ENCODE measurements around the gene STAT5B. TPM values are rescaled to one million over a fixed set of nuclear protein-coding genes. Genes with fewer than 3 reads are reported as not detected.

STAT5B gene
- total and polyA plus RNA-seq, 9 of the 15 experiments (the other 6 are each of a cell fraction or from before 2014, with no cell fraction given), result 20.8 to 176 (median 92.4) TPM

DNA sequence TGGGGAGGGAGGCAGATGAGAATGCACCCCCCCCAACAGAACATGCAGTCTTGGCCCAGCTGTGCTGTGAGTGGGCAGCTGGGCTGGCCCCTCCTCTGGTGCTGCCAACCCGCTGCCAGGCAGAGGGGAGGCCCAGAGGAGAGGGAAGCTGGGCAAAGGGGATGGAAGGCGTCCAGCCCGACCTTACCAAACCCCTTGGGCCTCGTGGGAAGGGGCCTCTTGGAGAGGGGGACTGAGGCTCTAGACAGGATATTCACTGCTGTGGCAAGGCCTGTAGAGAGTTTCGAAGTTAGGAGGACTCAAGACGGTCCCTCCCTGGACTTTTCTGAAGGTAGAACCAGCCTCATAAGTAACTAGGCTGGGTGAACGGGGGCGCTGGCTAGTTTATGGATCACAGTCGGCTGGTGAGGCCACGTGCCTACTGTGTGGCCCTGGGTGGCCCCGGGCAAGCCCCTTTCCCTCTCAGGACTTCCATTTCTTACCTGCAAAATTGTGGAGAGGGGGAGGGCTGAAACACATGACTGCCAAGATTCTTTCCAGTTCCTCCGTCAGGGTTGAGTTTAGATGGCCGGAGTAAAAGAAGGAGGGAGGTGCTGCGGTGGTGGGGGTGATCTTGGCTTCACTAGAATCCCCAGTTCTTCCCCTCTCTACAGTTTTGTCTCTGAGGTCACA lies 11.2 kb upstream of the STAT5B start (continued):
- TF ChIP-seq, protein P1, sequence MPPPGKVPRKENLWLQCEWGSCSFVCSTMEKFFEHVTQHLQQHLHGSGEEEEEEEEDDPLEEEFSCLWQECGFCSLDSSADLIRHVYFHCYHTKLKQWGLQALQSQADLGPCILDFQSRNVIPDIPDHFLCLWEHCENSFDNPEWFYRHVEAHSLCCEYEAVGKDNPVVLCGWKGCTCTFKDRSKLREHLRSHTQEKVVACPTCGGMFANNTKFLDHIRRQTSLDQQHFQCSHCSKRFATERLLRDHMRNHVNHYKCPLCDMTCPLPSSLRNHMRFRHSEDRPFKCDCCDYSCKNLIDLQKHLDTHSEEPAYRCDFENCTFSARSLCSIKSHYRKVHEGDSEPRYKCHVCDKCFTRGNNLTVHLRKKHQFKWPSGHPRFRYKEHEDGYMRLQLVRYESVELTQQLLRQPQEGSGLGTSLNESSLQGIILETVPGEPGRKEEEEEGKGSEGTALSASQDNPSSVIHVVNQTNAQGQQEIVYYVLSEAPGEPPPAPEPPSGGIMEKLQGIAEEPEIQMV (tag; conservative IDR thresholded peaks at IDR 0.05; ENCODE audit: low read depth), result no peak
- no peak for TF ChIP-seq MAFG (tag; conservative IDR thresholded peaks at IDR 0.05)
- TF ChIP-seq, protein P2, sequence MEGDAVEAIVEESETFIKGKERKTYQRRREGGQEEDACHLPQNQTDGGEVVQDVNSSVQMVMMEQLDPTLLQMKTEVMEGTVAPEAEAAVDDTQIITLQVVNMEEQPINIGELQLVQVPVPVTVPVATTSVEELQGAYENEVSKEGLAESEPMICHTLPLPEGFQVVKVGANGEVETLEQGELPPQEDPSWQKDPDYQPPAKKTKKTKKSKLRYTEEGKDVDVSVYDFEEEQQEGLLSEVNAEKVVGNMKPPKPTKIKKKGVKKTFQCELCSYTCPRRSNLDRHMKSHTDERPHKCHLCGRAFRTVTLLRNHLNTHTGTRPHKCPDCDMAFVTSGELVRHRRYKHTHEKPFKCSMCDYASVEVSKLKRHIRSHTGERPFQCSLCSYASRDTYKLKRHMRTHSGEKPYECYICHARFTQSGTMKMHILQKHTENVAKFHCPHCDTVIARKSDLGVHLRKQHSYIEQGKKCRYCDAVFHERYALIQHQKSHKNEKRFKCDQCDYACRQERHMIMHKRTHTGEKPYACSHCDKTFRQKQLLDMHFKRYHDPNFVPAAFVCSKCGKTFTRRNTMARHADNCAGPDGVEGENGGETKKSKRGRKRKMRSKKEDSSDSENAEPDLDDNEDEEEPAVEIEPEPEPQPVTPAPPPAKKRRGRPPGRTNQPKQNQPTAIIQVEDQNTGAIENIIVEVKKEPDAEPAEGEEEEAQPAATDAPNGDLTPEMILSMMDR (IDR thresholded peaks at IDR 0.05 in 2 of 3, conservative IDR thresholded peaks at IDR 0.05 in 1 of 3; ENCODE audit: insufficient read depth in 2 of 3, low read depth in 1 of 3, low read length in 3 of 3), result no peak
- no peak for TF ChIP-seq GTF2A2 (tag; IDR thresholded peaks at IDR 0.05)
- peak; percentile 56 to 58; a peak in 3 of 4 replicates for TF ChIP-seq SIN3A (IDR thresholded peaks at IDR 0.05; ENCODE audit: borderline replicate concordance in 2 of 2, control insufficient read depth in 1 of 2, low read depth in 2 of 2, low read length in 2 of 2)
- TF ChIP-seq, protein P3, sequence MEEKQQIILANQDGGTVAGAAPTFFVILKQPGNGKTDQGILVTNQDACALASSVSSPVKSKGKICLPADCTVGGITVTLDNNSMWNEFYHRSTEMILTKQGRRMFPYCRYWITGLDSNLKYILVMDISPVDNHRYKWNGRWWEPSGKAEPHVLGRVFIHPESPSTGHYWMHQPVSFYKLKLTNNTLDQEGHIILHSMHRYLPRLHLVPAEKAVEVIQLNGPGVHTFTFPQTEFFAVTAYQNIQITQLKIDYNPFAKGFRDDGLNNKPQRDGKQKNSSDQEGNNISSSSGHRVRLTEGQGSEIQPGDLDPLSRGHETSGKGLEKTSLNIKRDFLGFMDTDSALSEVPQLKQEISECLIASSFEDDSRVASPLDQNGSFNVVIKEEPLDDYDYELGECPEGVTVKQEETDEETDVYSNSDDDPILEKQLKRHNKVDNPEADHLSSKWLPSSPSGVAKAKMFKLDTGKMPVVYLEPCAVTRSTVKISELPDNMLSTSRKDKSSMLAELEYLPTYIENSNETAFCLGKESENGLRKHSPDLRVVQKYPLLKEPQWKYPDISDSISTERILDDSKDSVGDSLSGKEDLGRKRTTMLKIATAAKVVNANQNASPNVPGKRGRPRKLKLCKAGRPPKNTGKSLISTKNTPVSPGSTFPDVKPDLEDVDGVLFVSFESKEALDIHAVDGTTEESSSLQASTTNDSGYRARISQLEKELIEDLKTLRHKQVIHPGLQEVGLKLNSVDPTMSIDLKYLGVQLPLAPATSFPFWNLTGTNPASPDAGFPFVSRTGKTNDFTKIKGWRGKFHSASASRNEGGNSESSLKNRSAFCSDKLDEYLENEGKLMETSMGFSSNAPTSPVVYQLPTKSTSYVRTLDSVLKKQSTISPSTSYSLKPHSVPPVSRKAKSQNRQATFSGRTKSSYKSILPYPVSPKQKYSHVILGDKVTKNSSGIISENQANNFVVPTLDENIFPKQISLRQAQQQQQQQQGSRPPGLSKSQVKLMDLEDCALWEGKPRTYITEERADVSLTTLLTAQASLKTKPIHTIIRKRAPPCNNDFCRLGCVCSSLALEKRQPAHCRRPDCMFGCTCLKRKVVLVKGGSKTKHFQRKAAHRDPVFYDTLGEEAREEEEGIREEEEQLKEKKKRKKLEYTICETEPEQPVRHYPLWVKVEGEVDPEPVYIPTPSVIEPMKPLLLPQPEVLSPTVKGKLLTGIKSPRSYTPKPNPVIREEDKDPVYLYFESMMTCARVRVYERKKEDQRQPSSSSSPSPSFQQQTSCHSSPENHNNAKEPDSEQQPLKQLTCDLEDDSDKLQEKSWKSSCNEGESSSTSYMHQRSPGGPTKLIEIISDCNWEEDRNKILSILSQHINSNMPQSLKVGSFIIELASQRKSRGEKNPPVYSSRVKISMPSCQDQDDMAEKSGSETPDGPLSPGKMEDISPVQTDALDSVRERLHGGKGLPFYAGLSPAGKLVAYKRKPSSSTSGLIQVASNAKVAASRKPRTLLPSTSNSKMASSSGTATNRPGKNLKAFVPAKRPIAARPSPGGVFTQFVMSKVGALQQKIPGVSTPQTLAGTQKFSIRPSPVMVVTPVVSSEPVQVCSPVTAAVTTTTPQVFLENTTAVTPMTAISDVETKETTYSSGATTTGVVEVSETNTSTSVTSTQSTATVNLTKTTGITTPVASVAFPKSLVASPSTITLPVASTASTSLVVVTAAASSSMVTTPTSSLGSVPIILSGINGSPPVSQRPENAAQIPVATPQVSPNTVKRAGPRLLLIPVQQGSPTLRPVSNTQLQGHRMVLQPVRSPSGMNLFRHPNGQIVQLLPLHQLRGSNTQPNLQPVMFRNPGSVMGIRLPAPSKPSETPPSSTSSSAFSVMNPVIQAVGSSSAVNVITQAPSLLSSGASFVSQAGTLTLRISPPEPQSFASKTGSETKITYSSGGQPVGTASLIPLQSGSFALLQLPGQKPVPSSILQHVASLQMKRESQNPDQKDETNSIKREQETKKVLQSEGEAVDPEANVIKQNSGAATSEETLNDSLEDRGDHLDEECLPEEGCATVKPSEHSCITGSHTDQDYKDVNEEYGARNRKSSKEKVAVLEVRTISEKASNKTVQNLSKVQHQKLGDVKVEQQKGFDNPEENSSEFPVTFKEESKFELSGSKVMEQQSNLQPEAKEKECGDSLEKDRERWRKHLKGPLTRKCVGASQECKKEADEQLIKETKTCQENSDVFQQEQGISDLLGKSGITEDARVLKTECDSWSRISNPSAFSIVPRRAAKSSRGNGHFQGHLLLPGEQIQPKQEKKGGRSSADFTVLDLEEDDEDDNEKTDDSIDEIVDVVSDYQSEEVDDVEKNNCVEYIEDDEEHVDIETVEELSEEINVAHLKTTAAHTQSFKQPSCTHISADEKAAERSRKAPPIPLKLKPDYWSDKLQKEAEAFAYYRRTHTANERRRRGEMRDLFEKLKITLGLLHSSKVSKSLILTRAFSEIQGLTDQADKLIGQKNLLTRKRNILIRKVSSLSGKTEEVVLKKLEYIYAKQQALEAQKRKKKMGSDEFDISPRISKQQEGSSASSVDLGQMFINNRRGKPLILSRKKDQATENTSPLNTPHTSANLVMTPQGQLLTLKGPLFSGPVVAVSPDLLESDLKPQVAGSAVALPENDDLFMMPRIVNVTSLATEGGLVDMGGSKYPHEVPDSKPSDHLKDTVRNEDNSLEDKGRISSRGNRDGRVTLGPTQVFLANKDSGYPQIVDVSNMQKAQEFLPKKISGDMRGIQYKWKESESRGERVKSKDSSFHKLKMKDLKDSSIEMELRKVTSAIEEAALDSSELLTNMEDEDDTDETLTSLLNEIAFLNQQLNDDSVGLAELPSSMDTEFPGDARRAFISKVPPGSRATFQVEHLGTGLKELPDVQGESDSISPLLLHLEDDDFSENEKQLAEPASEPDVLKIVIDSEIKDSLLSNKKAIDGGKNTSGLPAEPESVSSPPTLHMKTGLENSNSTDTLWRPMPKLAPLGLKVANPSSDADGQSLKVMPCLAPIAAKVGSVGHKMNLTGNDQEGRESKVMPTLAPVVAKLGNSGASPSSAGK (IDR thresholded peaks at IDR 0.05), result peak; percentile 86
- no peak for TF ChIP-seq MTA2 (IDR thresholded peaks at IDR 0.05; ENCODE audit: low read depth)
- TF ChIP-seq HDAC2 (IDR thresholded peaks at IDR 0.05), result 0 out of 2 replicates have a peak, but pooled peaks have one; percentile 12
- TF ChIP-seq CBX2 (IDR thresholded peaks at IDR 0.05; ENCODE audit: insufficient read depth, low read length, poor library complexity, severe bottlenecking), result no peak
- TF ChIP-seq, protein P4, sequence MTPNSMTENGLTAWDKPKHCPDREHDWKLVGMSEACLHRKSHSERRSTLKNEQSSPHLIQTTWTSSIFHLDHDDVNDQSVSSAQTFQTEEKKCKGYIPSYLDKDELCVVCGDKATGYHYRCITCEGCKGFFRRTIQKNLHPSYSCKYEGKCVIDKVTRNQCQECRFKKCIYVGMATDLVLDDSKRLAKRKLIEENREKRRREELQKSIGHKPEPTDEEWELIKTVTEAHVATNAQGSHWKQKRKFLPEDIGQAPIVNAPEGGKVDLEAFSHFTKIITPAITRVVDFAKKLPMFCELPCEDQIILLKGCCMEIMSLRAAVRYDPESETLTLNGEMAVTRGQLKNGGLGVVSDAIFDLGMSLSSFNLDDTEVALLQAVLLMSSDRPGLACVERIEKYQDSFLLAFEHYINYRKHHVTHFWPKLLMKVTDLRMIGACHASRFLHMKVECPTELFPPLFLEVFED (CRISPR knock-in tag; conservative IDR thresholded peaks at IDR 0.05), result no peak

All from K562 (cell line).